Measurements from ENCODE around the gene YY1. TPM values are rescaled to one million over a fixed set of nuclear protein-coding genes. Genes with fewer than 3 reads are reported as not detected.
A peak's percentile ranks its signal among the peaks of the same experiment; 100 is the strongest.
"Not testable (repeated sequence)": the region's sequence is repeated elsewhere in the genome, so short reads cannot be mapped to it uniquely, and the experiment has no call there.

Gene YY1
- polyA plus RNA-seq, 1 experiment, result 15.7 TPM

GRCh38 chr14:100306101-100306997 is 67.4 kb downstream of the YY1 start, which contains the start of gene SLC25A29:
Gene SLC25A29 (minus strand): TSS chr14:100306444. CDS start chr14:100306232, 212 bp downstream.
- POLR2A ChIA-PET, result no interaction called here
- TF ChIP-seq, protein P1, sequence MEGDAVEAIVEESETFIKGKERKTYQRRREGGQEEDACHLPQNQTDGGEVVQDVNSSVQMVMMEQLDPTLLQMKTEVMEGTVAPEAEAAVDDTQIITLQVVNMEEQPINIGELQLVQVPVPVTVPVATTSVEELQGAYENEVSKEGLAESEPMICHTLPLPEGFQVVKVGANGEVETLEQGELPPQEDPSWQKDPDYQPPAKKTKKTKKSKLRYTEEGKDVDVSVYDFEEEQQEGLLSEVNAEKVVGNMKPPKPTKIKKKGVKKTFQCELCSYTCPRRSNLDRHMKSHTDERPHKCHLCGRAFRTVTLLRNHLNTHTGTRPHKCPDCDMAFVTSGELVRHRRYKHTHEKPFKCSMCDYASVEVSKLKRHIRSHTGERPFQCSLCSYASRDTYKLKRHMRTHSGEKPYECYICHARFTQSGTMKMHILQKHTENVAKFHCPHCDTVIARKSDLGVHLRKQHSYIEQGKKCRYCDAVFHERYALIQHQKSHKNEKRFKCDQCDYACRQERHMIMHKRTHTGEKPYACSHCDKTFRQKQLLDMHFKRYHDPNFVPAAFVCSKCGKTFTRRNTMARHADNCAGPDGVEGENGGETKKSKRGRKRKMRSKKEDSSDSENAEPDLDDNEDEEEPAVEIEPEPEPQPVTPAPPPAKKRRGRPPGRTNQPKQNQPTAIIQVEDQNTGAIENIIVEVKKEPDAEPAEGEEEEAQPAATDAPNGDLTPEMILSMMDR (IDR thresholded peaks at IDR 0.05; ENCODE audit: insufficient read depth, low read depth, low read length), result no peak
- peak; percentile 18 for DNase-seq (ENCODE audit: low read depth)

GRCh38 chr14:100306998-100307765 is 68.2 kb downstream of the YY1 start:
- TF ChIP-seq, protein P1 (IDR thresholded peaks at IDR 0.05; ENCODE audit: insufficient read depth, low read depth, low read length), result 0 out of 2 replicates have a peak, but pooled peaks have one; percentile 15
- CTCF ChIA-PET, result no interaction called here
- Histone ChIP-seq H3K27me3 (ENCODE audit: control insufficient read depth, insufficient read depth, low read length) (0 out of 2 replicates have a peak, but pooled peaks cover 3% of the 10 kb centered on the region), H3K36me3 (ENCODE audit: control insufficient read depth, insufficient read depth, low read length) (no peaks in the 10 kb centered on the region), H3K4me3 (ENCODE audit: low read depth, low read length) (peak overlapping the region; percentile 88)
- no peak for DNase-seq (ENCODE audit: low read depth)
- POLR2A ChIA-PET, result no interaction called here

More at GRCh38 chr14:100306101-100306997, 67.4 kb downstream of the YY1 start, which contains the start of gene SLC25A29:
- H3K27me3 ChIP-seq (ENCODE audit: control insufficient read depth, insufficient read depth, low read length), result 0 out of 2 replicates have a peak, but pooled peaks cover under 1% of the 10 kb centered on the region
- CTCF ChIA-PET, result interaction anchor here (0.6 kb wide), 1 partner anchor 448 kb away, joined by 3 read pairs; no protein-coding TSS in a partner anchor
- no peaks in the 10 kb centered on the region for H3K36me3 ChIP-seq (ENCODE audit: control insufficient read depth, insufficient read depth, low read length)
- H3K4me3 ChIP-seq (ENCODE audit: low read depth, low read length), result peak within 1 kb of the TSS; percentile 88

DNA sequence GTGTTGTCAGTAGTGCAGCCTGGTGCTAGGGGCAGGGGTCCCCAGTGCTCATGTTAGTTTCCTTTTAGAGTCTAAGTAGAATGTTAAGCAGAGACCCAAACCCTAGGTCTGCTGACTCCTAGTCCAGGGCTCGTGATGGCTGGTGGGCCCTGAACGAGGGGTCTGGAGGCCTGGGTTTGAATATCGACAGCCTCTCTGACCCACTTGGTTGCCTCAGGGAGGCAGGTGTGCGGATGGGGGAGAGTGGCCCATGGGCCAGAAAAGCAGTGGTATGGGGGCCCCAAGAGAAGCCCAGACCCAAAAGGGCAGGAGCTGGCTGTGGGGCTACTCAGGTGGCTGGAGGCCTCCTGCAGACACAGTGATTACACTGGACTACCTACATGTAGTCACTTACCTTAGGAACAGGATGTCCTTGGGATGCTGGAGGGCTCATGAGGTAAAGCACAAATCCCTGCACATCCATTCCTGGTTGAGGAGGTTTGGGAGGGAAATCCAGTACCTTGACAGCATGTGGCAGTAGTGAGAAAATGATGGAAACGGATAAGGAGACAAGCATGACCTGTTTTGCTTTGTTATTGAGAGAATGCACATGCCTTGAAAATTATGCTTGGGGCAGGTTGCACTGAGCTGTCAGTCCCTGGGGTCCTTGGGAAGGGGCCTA is 69.0 kb downstream of the YY1 start:
- Histone ChIP-seq H3K36me3 (ENCODE audit: control insufficient read depth, insufficient read depth, low read length) (no peaks in the 10 kb centered on the region), H3K27me3 (ENCODE audit: control insufficient read depth, insufficient read depth, low read length) (0 out of 2 replicates have a peak, but pooled peaks cover 3% of the 10 kb centered on the region), H3K4me3 (ENCODE audit: low read depth, low read length) (no peak overlapping the region; the same call in 1 of the 2 replicates)
- POLR2A ChIA-PET, result no interaction called here
- TF ChIP-seq, protein P1 (IDR thresholded peaks at IDR 0.05; ENCODE audit: insufficient read depth, low read depth, low read length), result no peak
- no peak for DNase-seq (ENCODE audit: low read depth)
- CTCF ChIA-PET, result interaction anchor here (0.9 to 1.0 kb wide), 2 partner anchors 11 to 22 kb away, joined by 3 to 5 read pairs; no protein-coding TSS in a partner anchor

DNA sequence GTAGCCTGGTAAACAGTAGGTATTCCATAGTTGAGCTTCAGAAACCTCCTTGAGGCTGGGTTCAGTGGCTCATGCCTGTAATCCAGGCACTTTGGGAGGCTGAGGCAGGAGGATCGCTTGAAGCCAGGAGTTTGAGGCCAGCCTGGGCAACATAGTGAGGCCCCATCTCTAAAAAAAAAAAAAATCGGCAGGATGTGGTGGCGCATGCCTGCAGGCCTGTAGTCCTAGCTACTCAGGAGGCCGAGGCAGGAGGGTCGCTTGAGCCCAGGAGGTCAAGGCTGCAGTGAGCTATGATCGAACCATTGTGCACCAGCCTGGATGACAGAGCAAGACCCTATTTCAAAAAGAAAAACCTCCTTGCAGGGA is 69.5 kb downstream of the YY1 start:
- H3K4me3 ChIP-seq (ENCODE audit: low read depth, low read length); H3K27me3 ChIP-seq (ENCODE audit: control insufficient read depth, insufficient read depth, low read length); POLR2A ChIA-PET; H3K36me3 ChIP-seq (ENCODE audit: control insufficient read depth, insufficient read depth, low read length); DNase-seq (ENCODE audit: low read depth): not testable (repeated sequence)
- CTCF ChIA-PET, result interaction anchor here (0.9 to 1.0 kb wide), 2 partner anchors 10 to 23 kb away, joined by 3 to 5 read pairs; no protein-coding TSS in a partner anchor

GRCh38 chr14:100309028-100309737 is 70.2 kb downstream of the YY1 start:
- TF ChIP-seq, protein P1 (IDR thresholded peaks at IDR 0.05; ENCODE audit: insufficient read depth, low read depth, low read length), result no peak
- no peaks in the 10 kb centered on the region for H3K36me3 ChIP-seq (ENCODE audit: control insufficient read depth, insufficient read depth, low read length)
- H3K27me3 ChIP-seq (ENCODE audit: control insufficient read depth, insufficient read depth, low read length), result 0 out of 2 replicates have a peak, but pooled peaks cover 3% of the 10 kb centered on the region
- ChIA-PET CTCF (interaction anchor here (1.0 to 1.1 kb wide), 2 partner anchors 9 to 23 kb away, joined by 3 read pairs; no protein-coding TSS in a partner anchor), POLR2A (no interaction called here)
- no peak overlapping the region for H3K4me3 ChIP-seq (ENCODE audit: low read depth, low read length)
- DNase-seq (ENCODE audit: low read depth), result no peak

DNA sequence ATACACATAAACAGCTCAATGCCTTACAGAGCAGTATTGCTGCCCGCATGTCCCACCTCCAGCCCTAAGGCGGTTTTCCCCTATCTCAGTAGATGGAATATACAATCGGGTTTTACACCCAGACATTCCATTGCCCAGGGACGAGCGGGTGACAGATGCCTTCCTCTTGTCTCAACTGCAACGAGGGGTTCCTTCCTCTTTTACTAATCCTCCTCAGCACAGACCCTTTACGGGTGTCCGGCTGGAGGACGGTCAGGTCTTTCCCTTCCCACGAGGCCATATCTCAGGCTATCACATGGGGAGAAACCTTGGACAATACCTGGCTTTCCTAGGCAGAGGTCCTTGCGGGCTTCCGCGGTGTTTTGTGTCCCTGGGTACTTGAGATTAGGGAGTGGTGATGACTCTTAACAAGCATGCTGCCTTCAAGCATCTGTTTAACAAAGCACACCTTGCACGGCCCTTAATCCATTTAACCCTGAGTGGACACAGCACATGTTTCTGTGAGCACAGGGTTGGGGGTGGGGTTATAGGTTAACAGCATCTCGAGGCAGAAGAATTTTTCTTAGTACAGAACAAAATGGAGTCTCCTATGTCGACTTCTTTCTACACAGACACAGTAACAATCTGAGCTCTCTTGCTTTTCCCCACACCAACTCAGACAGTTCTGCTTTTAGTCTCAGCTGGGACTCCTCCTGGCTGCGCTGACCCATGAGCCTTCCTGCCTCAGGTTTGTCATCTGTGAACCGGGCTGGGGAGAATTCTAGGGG is 73.3 kb downstream of the YY1 start:
- H3K36me3 ChIP-seq (ENCODE audit: control insufficient read depth, insufficient read depth, low read length); POLR2A ChIA-PET; H3K4me3 ChIP-seq (ENCODE audit: low read depth, low read length); H3K27me3 ChIP-seq (ENCODE audit: control insufficient read depth, insufficient read depth, low read length); DNase-seq (ENCODE audit: low read depth); CTCF ChIA-PET: not testable (repeated sequence)
